T-helper 2 cell treated with Interferon-gamma antibody and Interleukin-4, amounts not matched to agents 5 μg/mL and 100 μg/mL, for 36 hours (primary cell): Measurements from ENCODE around the gene RERG.
"Not testable (repeated sequence)": the region's sequence is repeated elsewhere in the genome, so short reads cannot be mapped to it uniquely, and the experiment has no call there.

Experiments used
- DNase-seq: peaks from one replicate; pipeline ENCODE4 v3.0.0; 2021; ENCODE audit warnings: low spot score
- H3K27ac Mint-ChIP-seq: one replicate; pipeline ENCODE4 v1.8.0; 2021; ENCODE audit warnings: mild to moderate bottlenecking, mixed read lengths
- H3K27me3 Mint-ChIP-seq: one replicate; pipeline ENCODE4 v1.8.0; 2021; ENCODE audit warnings: low read depth, mixed read lengths
- H3K36me3 Mint-ChIP-seq: one replicate; pipeline ENCODE4 v1.8.0; 2021; ENCODE audit warnings: low read depth, mixed read lengths
- H3K4me1 Mint-ChIP-seq: one replicate; pipeline ENCODE4 v1.8.0; 2021; ENCODE audit warnings: low read depth, mixed read lengths
- H3K4me3 Mint-ChIP-seq: one replicate; pipeline ENCODE4 v1.8.0; 2022; ENCODE audit warnings: mild to moderate bottlenecking, moderate library complexity, mixed read lengths
- H3K9me3 Mint-ChIP-seq: one replicate; pipeline ENCODE4 v1.8.0; 2021; ENCODE audit warnings: mixed read lengths

RERG gene

DNA sequence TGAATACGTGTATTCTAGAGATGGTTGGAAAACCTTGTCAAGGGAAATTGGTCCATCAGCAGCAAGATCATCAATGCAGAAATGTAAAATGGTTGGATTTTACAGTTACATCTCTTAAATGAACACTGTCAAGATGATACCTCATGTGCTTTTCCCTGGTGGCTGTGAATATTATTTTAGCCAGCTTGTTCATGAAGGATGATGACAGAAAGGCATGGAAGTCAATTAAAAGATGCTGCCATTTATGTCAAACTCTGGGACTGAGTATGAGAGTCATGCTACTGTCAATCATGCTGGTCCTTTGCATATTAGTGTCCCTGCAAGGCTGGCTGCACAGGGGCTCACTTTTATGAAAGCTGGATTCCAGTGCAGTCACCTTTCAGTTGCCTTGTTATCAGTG is 10.3 kb upstream of the RERG start:
- Mint-ChIP-seq H3K27me3 (peaks cover 22% of the 10 kb centered on the region), H3K36me3 (no peaks in the 10 kb centered on the region), H3K4me1 (no peaks in the 10 kb centered on the region), H3K4me3 (no peak overlapping the region), H3K27ac (no peak overlapping the region), H3K9me3 (no peaks in the 10 kb centered on the region)
- DNase-seq = no peak

DNA sequence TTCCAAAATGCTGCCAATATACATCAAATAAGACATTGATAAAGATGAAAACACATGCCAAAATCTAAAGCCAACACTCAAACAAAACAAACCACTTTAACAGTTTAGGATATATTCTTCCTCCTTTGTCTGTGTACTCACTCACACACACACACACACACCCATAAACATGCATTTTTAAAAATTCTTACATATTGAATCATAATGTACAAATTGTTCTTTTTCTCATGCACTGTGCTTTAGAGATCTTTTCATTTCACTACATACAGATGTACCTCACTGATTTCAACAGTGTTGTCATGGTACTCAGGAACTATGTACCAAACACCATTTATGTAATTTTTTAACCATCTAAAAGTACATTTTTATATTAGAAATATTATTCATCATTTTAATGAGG is 9.5 kb upstream of the RERG start:
- H3K27ac Mint-ChIP-seq = no peak overlapping the region
- DNase-seq = no peak
- H3K9me3 Mint-ChIP-seq = no peaks in the 10 kb centered on the region
- no peaks in the 10 kb centered on the region for H3K4me1 Mint-ChIP-seq
- no peak overlapping the region for H3K4me3 Mint-ChIP-seq
- H3K27me3 Mint-ChIP-seq = peaks cover 22% of the 10 kb centered on the region
- H3K36me3 Mint-ChIP-seq = no peaks in the 10 kb centered on the region

GRCh38 chr12:15230137-15230536 is 8.9 kb upstream of the RERG start:
- DNase-seq = no peak
- Mint-ChIP-seq H3K27ac (no peak overlapping the region), H3K36me3 (no peaks in the 10 kb centered on the region), H3K4me3 (no peak overlapping the region), H3K9me3 (no peaks in the 10 kb centered on the region), H3K27me3 (peaks cover 26% of the 10 kb centered on the region), H3K4me1 (no peaks in the 10 kb centered on the region)

DNA sequence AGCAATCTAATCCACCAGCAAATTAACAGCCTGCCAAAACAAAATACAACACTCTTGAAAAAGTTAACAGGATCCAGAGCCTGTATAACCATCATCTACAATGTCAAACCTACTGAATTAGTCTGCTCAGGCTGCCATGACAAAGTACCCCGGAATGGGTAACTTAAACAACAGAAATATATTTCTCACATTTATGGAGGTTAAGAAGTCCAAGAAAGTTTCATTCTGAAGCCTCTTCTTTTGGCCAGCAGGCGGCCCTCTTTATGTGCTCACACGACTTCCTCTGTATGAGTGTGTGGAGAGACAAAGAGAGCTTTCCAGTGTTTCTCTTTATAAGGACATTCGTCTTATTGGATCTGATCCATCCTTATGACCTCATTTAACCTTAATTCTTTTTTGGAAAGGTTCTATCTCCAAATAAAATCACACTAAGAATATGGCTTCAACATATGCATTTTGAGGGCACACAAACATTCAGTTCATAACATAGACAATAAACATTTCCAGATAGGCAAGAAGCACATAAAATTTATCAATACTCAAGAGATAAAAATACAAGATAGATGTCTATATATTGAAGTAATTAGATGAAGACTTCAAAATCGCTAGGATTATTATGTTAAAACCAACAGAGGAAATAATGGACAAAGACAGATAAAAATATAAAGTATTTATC is 5.9 kb upstream of the RERG start:
- no peak overlapping the region for H3K4me3 Mint-ChIP-seq
- peaks cover 32% of the 10 kb centered on the region for H3K27me3 Mint-ChIP-seq
- no peak overlapping the region for H3K27ac Mint-ChIP-seq
- H3K36me3 Mint-ChIP-seq = no peaks in the 10 kb centered on the region
- no peaks in the 10 kb centered on the region for H3K9me3 Mint-ChIP-seq
- DNase-seq = no peak
- H3K4me1 Mint-ChIP-seq = no peaks in the 10 kb centered on the region

DNA sequence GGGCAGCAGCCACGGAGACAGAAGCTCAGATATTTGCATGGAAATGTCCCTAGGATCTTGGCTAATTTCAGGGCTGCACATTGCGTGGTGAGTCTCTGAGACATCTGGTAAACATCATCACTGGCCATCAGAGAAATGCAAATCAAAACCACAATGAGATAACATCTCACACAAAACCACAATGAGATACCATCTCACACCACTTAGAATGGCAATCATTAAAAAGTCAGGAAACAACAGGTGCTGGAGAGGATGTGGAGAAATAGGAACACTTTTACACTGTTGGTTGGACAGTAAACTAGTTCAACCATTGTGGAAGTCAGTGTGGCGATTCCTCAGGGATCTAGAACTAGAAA is 4.6 kb upstream of the RERG start:
- H3K4me3 Mint-ChIP-seq, DNase-seq, H3K36me3 Mint-ChIP-seq, H3K9me3 Mint-ChIP-seq, H3K27ac Mint-ChIP-seq, H3K4me1 Mint-ChIP-seq: not testable (repeated sequence)
- peaks cover 34% of the 10 kb centered on the region for H3K27me3 Mint-ChIP-seq

DNA sequence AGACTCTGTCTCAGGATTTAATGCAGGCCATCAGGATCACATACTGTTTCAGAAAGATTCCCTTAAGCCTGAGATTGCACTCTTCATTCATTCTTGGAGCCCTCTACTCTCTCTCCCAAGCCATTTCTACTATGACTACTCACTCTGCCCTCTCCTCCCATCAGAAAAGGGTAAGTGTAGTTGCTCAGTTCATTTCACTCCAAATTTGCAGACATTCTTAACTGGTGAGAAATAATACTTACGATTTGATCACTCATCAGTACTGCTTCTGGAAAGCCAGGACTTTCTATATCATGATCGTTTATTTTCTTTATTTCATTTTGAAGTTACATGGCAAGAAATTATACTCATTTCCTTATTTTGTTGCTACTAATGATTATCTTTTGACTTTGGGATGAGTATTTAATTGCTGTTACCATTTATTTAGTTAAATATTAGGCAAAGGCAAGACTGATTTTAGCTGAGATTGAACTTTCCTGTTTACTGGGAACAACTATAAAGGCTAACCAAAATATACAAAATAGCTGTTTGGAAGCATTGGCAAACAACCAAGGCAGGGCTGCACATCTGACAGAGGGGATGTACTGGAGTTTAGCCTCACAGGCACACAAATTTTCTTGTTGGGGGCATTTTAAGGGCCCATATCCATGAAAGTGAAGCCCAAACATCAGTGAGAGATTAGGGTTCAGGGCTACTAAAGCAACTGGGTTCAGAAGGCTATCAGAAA is 4.1 kb upstream of the RERG start:
- Mint-ChIP-seq H3K27ac (no peak overlapping the region), H3K4me3 (no peak overlapping the region), H3K27me3 (peaks cover 37% of the 10 kb centered on the region), H3K9me3 (no peaks in the 10 kb centered on the region), H3K36me3 (no peaks in the 10 kb centered on the region), H3K4me1 (peaks cover 3% of the 10 kb centered on the region)
- DNase-seq = no peak

DNA sequence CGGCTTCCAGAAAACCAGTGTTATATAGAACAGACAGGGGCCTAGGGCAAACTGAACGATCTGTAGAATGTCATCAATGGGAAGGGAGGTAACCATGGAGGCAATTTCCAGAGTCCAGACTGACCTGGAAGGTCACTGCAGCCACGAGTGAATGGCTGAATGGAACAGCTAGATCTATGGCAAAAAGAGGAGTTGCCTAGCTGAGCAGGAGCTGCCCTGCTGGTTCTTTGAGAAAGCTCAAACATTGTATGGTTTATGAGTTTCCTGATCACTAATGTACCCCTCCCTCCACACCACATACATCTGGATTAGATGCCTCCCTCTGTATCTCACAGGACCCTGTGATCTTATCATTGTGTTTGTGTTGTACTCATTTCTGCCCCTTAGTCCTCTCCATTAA is 1.0 kb upstream of the RERG start:
- Mint-ChIP-seq H3K4me1 (peaks cover 3% of the 10 kb centered on the region), H3K4me3 (no peak overlapping the region), H3K27ac (no peak overlapping the region), H3K27me3 (peaks cover 40% of the 10 kb centered on the region), H3K9me3 (no peaks in the 10 kb centered on the region), H3K36me3 (no peaks in the 10 kb centered on the region)
- DNase-seq = no peak

DNA sequence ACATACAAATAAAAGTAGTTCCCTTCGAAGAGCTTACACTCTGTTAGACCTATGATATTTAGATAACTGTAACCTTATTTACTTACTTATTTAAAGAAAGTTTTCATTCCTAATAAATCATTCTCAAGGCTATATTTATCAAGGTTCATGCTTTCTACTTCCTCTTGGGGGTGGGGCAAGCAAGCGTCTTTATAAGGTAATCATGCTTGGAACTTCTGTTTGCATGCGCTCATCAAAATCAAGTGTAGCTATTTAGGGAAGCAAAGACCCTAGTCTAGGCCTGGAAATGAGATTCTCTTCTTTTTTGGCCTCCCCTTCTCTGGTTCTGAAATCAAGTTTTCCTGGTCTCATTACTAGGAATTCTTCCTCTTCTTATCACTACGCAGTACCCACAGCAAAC is 766 bp downstream of the RERG start:
- H3K4me1 Mint-ChIP-seq = peaks cover 3% of the 10 kb centered on the region
- peaks cover 40% of the 10 kb centered on the region for H3K27me3 Mint-ChIP-seq
- H3K4me3 Mint-ChIP-seq = no peak overlapping the region

GRCh38 chr12:15218794-15219193 is 2.4 kb downstream of the RERG start:
- H3K27ac Mint-ChIP-seq = no peak overlapping the region
- no peaks in the 10 kb centered on the region for H3K36me3 Mint-ChIP-seq
- H3K27me3 Mint-ChIP-seq = peaks cover 35% of the 10 kb centered on the region
- no peak for DNase-seq
- H3K9me3 Mint-ChIP-seq = no peaks in the 10 kb centered on the region
- no peak overlapping the region for H3K4me3 Mint-ChIP-seq
- peaks cover 3% of the 10 kb centered on the region for H3K4me1 Mint-ChIP-seq

More for the DNA sequence above, 766 bp downstream of the RERG start:
- DNase-seq = no peak
- Mint-ChIP-seq H3K9me3 (no peaks in the 10 kb centered on the region), H3K36me3 (no peaks in the 10 kb centered on the region), H3K27ac (no peak overlapping the region)

- Mint-ChIP-seq H3K4me3 (no peak overlapping the region), H3K27ac (no peak overlapping the region), H3K36me3 (no peaks in the 10 kb centered on the region), H3K27me3 (peaks cover 31% of the 10 kb centered on the region), H3K4me1 (peaks cover 3% of the 10 kb centered on the region), H3K9me3 (no peaks in the 10 kb centered on the region)
- DNase-seq = no peak
These were observed 5.0 kb downstream of the RERG start for GRCh38 chr12:15216036-15216889.

DNA sequence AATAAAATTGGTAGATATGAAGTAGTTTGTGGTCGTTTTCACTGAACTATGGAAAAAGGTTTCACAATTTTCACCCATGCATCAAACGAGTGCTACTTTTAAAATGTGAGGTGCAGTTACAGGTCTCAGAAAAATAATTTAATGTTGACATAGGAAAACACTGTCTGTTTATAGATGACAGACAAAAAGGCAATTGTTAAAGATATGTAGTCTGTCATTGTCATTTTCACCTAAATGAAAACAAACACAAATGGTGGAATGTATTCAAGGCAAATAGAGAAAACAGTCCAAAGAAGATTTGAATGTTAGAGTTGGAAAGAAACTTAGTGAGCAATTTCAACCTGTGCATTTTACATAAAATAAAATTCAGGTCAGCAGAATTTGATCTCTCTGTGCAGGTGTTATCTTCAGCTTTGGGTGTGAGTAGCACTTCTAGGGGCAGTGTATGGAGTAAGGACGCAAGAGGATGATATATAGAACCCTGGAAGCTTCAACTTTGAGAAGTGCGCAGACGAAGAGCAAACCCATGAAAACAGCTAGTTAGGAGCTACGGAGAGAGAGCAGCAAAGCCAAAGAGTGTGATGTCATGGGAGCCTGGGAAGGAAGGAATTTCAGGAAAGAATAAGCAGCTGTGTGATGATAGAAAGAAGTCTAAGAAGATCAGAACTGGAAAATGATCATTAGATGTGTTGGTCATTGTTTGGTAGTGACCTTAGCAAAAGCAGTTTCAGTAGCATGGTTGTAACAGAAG is 6.2 kb downstream of the RERG start:
- H3K27me3 Mint-ChIP-seq = peaks cover 26% of the 10 kb centered on the region
- DNase-seq = no peak
- H3K4me1 Mint-ChIP-seq = no peaks in the 10 kb centered on the region
- H3K9me3 Mint-ChIP-seq = no peaks in the 10 kb centered on the region
- no peak overlapping the region for H3K27ac Mint-ChIP-seq
- no peaks in the 10 kb centered on the region for H3K36me3 Mint-ChIP-seq
- H3K4me3 Mint-ChIP-seq = no peak overlapping the region

GRCh38 chr12:15212930-15213329 is 8.3 kb downstream of the RERG start:
- no peaks in the 10 kb centered on the region for H3K9me3 Mint-ChIP-seq
- H3K4me1 Mint-ChIP-seq = no peaks in the 10 kb centered on the region
- no peak overlapping the region for H3K27ac Mint-ChIP-seq
- H3K36me3 Mint-ChIP-seq = no peaks in the 10 kb centered on the region
- DNase-seq = no peak
- H3K4me3 Mint-ChIP-seq = no peak overlapping the region
- peaks cover 15% of the 10 kb centered on the region for H3K27me3 Mint-ChIP-seq

DNA sequence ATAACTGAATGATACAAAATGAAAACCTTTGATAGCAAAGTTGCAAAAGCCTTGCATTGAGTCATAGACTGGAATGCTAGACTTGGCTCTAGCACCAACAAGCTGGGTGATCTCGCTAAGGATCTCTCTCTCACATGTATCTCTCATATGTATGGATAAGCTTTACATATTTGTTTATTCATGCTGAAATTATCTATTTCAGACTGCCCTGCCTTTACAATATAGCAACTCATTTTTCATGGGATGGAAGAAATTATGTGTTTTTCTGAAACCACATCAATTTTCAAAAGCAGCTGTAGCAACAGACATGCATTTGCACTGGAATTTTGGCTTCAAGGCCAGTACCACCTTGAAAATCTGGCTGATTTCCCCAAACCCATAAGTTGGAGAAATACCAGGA is 11.4 kb downstream of the RERG start:
- Mint-ChIP-seq H3K36me3 (no peaks in the 10 kb centered on the region), H3K9me3 (no peaks in the 10 kb centered on the region), H3K27me3 (peaks cover 5% of the 10 kb centered on the region), H3K4me3 (no peak overlapping the region), H3K27ac (no peak overlapping the region), H3K4me1 (no peaks in the 10 kb centered on the region)
- no peak for DNase-seq
